Stimulated activated CD8-positive, alpha-beta memory T cell treated with anti-CD3 and anti-CD28 coated beads, Interleukin-4, amount 100 ng/mL, for 48 hours (primary cell): Measurements from ENCODE around the gene FBXO24.
"Not testable (repeated sequence)": the region's sequence is repeated elsewhere in the genome, so short reads cannot be mapped to it uniquely, and the experiment has no call there.

Experiments
- DNase-seq: peaks from one replicate; pipeline ENCODE4 v3.0.0-alpha.2; 2020

FBXO24 gene

GRCh38 chr7:100561491-100562194, 24.5 kb upstream of the FBXO24 start:
- no peak for DNase-seq

DNA sequence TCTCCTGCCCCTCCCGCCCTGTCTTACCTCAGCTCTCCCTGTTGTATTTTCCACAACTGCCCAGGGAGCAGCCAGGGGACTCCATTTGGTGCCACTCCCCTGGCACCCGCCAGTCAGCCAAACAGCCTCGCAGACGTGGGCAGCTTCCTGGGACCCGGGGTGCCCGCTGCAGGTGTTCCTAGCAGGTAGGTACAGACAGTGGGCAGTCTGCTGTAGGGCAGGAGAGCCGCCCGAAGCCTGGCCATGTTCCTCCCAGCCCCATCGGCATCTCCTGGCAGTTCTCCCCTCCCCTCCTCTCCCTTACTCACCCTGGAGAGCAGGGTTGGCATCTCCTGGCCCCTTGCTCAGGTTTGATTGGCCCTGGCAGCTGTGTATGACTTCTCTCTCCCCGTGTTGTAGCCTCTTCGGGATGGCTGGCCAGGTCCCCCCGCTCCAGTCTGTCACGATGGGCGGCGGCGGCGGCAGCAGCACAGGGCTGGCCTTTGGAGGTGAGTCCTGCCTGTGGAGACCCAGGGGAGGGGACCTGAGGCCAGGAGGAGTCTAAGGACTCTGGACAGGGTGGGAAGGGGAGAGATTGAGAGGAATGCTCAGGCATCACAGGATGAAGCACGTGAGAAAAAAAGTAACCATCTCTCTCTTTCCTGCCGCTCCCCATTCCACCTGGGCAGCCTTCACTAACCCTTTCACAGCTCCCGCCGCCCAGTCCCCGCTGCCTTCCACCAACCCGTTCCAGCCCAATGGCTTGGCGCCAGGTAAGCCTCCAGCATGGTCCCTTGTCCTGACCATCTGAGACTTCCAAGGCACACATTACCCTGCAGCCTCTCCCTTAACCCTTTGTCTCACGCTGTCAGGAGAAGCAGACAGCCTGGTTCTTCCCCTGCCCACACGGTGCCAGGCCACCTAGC, 23.7 kb upstream of the FBXO24 start:
- DNase-seq: no peak

DNA sequence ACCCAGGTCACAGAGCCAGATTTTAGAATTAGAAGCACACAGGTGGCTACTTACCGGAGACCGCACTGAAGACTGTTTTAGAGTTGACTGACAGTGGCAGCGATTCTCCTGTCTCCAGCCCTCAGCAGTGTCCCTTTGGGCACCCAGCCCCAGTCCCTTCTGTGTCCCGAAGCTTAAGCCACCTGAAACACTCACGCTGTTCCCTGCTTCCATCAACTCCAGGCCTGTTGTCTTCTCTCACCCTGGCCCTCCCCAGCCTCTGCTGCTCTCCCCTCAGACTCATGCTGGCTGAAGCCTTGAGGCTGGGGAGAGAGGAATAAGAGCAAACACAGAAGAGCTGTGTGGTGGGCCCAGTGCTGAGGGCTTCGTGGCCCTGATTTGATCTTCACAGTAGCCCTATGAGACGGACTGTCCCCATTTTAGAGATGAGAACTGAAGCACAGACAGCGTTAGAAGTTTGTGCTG, 23.0 kb upstream of the FBXO24 start:
- no peak for DNase-seq

DNA sequence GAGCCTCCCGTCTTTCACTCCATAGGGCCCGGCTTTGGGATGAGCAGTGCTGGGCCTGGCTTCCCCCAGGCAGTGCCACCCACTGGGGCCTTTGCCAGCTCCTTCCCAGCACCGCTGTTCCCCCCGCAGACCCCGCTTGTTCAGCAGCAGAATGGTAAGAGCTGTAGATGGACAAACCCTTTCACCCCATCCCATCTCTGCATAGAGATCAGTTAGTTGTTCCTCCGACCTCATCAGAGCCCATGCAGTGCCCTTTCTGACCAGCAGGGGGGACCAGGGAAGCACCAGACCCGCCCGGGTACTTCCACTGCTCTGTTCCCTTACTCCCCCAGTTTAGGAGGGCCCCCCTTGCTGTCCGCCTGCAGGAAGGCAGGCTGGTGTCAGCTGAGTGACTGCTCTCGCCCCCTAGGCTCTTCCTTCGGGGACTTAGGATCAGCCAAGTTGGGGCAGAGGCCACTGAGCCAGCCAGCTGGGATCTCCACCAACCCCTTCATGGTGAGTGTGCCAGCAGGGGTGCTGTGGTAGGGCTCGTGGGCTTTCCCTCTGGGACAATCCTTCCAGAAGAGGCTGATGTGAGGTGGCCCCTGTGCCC, 22.2 kb upstream of the FBXO24 start:
- DNase-seq: peak; percentile 95

DNA sequence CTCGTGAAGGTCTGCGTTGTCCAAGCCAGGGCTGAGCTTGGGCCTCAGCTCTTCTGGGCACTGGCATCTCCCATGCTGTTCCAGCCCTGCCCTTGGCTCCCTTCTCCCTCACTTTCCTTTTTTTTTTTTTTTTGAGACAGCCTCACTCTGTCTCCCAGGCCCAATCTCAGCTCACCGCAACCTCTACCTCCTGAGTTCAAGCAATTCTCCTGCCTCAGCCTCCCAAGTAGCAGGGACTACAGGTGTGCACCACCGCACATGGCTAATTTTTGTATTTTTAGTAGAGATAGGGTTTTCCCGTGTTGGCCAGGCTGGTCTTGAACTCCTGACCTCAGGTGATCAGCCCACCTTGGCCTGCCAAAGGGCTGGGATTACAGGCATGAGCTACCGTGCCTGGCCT, 21.7 kb upstream of the FBXO24 start:
- DNase-seq: not testable (repeated sequence)

DNA sequence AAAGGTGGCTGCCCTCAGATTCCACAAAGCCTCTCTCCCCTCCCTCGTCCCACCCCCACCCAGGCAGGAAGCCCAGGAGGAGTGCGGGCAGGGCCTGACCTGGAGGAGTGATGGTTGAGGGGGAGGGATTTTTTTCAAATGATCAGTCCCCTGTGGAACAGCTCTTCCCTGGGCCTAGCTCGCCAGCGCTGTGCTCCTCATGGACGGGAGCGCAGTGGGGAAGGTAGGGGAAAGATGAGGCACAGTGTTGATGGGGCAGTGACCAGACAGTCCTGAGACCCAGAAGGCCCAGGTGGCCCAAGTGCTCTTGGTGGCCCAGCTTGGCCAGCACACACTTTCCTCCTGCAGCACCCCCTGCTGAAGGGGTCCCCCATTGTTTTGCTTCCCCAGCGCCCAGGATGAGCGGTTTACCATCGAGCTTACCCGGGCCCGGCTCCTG, 21.0 kb upstream of the FBXO24 start:
- DNase-seq: no peak

DNA sequence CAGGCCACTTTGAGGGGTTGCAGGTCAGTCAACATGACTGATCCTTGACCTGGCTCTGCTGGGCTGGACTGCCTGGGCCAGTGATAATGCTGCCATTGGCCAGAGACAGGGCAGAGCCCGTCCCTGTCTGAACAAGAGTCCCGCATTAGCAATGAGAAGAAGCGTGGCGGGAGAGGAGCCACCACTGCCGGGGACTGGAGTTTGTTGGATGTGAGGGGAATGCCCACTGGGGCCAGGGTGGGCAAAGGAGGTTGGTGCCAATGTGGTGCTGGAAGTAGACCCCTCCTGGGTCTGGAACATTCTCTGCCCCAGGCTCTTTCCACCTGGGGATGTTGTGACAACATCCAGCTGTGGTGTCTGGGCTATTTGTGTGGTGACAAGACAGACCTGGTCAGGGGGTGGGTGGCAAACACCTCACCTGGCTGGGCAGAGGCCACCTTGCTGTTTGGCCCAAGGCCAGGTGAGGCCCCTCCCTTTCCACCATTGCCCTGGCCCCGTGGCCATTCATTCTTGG, 20.1 kb upstream of the FBXO24 start:
- no peak for DNase-seq

- DNase-seq: no peak
Observed at GRCh38 chr7:100567031-100567730, 18.9 kb upstream of the FBXO24 start.

DNA sequence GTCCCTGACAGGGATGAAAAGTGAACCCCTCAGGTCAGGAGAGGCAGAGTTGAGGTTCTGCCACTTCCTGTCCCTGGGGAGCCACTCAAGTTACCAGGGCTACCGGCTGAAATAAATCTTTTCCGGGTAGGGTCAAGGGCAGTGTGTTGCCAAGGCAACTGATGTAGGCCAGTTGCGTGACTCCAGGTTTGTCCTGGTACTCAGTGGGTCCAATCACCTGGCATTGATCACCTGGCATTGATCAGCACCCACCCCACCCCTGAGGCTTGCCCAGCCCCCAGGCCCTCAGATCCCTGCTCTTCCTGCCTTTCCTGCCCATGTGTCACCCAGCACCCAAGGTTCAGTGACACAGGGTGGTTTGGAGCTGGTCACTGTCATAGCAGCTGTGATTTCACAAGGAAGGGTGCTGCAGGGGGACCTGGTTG, 18.4 kb upstream of the FBXO24 start:
- DNase-seq: no peak

DNA sequence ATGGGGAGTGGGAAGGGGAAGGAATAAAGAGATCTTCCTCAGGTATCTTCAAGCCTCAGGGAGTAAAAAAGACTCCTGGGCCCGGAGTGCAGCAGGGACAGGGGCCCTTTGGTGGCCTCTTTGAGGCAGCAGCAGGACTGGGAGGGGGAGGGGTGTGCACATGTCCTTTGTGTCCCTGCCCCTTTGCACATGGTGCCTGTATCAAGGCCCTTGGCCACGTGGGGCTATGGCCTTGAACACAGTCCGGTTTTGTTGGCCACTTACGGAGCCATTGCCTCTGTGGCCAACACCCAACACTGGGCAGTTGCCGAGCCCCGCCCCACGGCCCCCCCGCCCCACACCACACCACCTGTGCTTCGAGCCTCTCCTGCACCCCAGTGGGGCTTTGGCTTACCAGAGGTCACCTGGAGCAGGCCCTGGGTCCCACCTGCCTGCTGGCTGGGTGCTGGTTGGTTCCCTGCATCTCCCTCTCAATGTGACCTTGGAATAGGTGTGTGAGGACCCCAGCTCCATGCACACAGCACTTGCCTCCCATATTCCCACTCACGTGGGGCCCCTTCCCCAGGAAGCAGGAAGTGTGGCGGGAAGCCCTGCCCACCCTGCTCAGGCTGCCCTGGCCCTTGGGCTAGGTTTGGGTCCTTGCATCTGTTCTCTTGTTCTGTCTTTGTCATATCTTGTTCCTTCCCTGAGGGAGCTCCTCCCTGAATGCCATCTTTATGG, 17.8 kb upstream of the FBXO24 start:
- DNase-seq: no peak

DNA sequence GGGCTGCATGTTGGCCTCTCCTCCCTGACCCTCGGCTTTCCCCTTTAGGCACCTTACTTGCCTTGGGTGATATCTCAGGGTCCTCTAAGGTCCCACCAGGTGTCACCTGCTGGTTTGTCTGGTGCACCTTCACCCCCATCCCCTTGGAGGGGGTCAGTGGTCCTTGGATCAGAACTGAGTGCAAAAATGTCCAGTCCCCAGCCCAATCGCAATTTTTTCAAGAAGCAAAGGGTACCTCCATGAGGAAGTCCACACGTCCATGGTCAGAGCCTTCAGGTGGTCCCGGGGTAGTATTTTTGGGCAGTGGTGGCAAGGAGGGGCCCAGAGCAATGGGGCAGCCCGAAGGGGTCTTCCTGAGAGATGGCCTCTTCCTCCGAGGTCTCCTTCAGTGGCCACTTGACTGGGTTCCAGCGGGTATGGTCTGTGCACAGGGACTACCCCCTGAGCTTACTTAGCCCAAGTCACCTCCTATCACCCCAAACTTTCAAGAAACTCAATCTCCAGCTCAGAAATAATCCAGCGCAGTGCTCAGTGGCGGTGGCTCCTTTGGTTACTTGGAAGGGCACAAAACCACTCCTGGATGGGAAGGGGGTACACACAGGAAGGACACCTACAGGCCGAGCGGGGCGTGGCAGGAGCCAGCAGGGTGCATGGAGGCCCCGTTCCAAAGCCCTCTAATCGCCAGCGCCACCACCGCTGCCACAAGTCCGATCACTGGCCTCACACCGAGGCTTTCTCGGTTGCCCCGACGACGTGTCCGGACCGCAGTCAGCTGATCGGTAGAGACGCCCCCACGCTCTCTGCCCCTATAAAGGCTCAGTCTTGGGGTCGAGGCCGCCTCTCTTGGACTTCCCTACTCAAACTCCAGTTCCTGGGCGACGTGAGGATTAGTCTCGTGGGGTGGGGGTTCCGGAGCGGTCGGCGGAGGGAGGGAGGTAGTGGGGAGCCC, 17.0 kb upstream of the FBXO24 start:
- peak; percentile 75 for DNase-seq

GRCh38 chr7:100570954-100571828, 14.9 kb upstream of the FBXO24 start:
- no peak for DNase-seq

- no peak for DNase-seq
Observed at GRCh38 chr7:100571829-100572116, 14.4 kb upstream of the FBXO24 start.

DNA sequence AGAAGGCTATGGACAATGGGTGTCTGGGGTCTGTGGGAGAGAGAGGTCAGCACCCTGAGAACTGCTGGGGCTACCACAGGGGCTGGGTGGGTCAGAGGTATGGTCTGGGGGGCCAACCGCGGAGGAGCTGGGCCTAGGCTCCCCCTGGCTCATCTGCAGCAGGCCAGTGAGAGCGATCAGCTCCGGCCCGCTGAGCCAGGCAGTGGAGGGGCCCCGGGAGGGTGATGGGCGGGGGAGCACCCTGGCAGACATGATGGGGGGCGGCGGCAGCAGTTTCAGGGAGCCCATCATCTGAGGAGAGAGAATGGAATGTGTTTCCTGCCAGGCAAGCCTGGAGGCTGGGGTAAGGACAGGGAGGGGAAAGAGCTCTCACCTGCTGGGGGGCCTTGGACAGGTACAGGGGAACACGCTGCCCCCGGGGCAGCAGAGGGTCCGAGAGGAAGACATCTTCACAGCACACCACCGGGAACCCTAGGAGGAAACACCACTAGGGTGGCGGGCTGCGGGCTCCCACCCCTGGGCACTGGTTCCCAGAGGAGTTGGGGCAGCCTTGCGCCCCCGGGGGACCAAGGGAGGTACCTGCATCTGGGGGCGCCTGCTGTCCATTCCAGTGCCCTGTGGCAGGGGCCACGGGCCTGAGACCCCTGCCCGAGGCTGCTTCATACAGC, 13.7 kb upstream of the FBXO24 start:
- DNase-seq: no peak

GRCh38 chr7:100572949-100573675, 13.0 kb upstream of the FBXO24 start:
- no peak for DNase-seq

DNA sequence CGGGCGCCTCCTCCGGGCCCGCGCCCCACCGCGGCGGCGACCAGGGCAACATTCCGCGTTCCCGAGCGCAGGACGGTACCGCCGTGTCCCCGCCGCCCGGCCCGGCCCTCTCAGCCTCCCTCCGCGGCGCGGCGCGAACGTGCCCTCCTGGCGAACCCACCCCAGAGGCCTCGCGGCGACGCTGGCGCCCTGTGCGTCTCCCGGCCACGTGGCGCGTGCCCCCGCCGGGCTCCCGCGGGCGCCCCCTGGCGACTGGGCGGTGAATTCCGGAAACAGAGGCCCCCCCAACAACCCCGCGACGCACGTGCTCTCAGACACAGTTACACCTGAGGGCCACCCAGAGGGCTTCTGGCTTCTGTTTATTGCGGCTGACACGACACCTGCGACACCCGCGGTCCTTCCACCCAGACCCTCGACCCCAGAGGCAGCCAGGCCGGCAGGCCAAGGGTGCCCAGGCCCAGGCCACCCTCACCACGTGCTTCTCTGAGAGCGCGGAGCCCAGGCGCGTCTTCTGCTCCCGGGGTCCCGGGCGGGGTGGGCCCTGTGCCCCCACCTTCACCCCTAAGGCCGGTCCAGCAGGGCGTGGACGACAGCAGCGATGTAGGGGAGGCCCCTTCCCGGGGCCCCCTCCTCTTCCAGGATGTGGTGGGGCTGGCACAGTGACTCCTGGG, 12.3 kb upstream of the FBXO24 start, which contains the start of gene SAP25:
SAP25 (minus strand) TSS at position 210 of the 671 bp plus-strand sequence; CDS start at position 52, 158 bp downstream.
- DNase-seq: no peak

DNA sequence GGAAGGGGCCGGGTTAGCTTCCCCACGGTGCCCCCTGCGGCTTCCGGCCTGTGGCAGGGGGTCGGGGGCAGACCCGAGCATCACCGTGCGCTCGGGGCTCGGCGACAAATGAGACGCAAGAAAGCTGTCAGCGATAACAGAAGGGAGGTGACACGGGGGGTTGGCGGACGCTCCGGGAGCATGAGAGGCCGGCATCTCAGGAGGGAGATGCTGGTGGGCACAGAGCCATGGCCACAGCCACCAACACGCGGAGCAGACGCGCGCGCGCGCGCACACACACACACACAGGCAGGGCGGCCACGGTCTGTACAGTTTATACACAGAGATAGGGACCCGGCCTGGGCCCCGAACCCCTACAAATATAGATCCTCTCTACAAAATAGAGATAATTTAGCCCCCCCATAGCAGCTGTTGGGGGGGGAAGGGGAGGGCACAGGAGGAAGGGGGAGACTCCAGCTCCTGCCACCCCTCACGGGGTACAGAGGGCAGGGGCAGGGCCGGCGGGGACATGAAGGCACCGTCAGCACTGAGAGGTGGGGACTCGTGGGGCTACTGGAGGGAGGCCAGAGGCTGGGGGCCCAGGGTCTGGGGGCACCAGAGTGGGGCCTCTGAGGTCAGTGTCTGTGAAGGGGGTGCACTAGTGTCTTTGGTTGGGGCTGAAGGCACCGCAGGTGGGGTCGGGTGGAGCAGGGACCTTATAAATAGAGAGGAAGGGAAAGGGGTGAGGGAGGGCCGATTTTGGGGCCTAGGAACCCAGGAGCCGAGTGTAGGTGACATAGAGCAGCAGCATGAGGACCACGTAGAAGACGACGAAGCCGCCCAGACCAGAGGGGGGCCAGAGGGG, 11.5 kb upstream of the FBXO24 start:
- no peak for DNase-seq
